ENCODE results near the gene PPFIA4.
A peak's percentile ranks its signal among the peaks of the same experiment; 100 is the strongest.

Gene PPFIA4

DNA sequence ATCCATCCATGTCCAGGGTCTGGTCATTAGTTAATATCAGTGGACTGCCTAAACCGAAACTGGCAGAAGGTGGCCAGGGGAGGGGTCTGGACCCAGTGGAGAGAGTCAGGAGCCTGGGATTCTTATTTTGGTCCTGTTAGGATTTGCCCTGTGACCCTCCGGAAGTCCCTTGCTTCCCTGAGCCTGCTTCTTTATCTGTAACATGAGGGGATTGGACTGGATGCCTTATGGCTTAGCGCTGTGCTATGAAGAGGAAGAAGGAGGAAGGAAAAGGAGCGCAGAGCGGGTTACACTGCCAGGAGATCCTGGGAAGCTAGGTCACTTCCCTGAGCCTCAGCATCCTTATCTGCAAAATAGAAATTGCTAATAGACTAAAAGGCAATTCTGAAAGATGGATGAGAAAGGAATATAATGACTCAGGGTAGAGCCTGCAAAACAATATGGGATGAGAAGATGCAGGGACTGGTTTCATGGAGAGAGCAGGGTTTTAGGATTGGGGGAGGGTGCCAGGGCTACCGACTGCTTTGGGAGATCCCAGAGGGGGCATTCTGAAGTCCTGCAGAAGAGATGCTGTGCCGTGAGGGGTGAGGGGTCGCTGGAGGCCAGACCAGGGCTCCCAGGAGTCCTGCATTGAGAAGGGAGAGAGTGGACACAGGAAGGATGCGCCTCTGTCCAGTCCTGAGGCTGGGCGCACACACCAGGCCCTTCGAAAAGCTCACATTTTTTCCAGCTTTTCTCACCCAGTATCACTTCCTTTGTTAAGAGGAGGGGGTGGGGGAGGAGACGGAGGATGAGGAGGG, 100.8 kb downstream of the PPFIA4 start:
- no peak for ATAC-seq
- peak overlapping the region in 1 of 2 donors; percentile 58 for H3K4me3 Mint-ChIP-seq
- H3K9me3 Mint-ChIP-seq = no peaks in the 10 kb centered on the region
- H3K4me1 Mint-ChIP-seq = peaks cover 20% of the 10 kb centered on the region
- H3K27me3 Mint-ChIP-seq = peaks cover 84% of the 10 kb centered on the region
- DNase-seq = no peak
- H3K27ac Mint-ChIP-seq = peak overlapping the region in 1 of 2 donors; percentile 80

- ATAC-seq (peak; percentile 42), DNase-seq (no peak)
- Mint-ChIP-seq H3K4me1 (peaks cover 20% of the 10 kb centered on the region), H3K9me3 (no peaks in the 10 kb centered on the region), H3K27ac (peak within 1 kb of the TSS in 1 of 2 donors; percentile 80), H3K4me3 (peak within 1 kb of the TSS in 1 of 2 donors; percentile 58), H3K27me3 (peaks cover 78% of the 10 kb centered on the region)
Measured at GRCh38 chr1:203127666-203128430, 101.6 kb downstream of the PPFIA4 start, which contains the start of gene ADORA1. Gene ADORA1 (plus strand): TSS chr1:203127726. CDS start chr1:203128842, 1,116 bp downstream.

DNA sequence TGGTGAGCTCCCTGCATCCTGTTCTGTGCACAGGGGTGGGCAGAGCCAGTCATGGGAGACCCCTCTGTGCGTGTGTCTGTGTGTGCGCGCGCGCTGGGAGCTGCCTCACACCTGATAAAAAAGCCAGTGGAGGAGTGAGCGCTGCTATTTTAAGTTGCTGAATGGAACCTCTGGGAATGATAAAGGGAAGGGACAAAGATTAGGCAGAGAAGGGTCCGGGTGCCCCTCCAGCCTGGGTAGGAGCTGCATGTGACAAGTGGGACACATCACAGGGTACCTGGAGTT, 102.1 kb downstream of the PPFIA4 start:
- Mint-ChIP-seq H3K27ac (no peak overlapping the region), H3K27me3 (peaks cover 78% of the 10 kb centered on the region), H3K4me1 (peaks cover 20% of the 10 kb centered on the region), H3K4me3 (no peak overlapping the region), H3K9me3 (no peaks in the 10 kb centered on the region)
- no peak for DNase-seq
- no peak for ATAC-seq

Data from stimulated activated naive CD8-positive, alpha-beta T cell treated with anti-CD3 and anti-CD28 coated beads, Interleukin-15, amount 100 ng/mL, for 72 hours (primary cell).